ENCODE data around the gene EMC9. TPM values are rescaled to one million over a fixed set of nuclear protein-coding genes. Genes with fewer than 3 reads are reported as not detected.

Gene EMC9
- polyA plus RNA-seq, 1 of the 3 experiments (the other 2 are of a cell fraction): 19.3 TPM

- CTCF ChIA-PET: interaction anchor here (1.2 to 1.8 kb wide), 3 partner anchors 9 to 68 kb away, joined by 4 to 5 read pairs (median 5); partner anchors contain the start of gene PSME1
- Histone ChIP-seq H3F3A (replicated peaks; ENCODE audit: insufficient read depth) (peaks cover 6% of the 10 kb centered on the region), H3K4me1 (ENCODE audit: control insufficient read depth in 1 of 2, insufficient read depth in 2 of 2, low read depth in 1 of 2, low read length in 1 of 2) (peaks cover 0 to 8% of the 10 kb centered on the region in 2 experiments; a peak in 1 of 4 replicates), H2AFZ (ENCODE audit: low read depth) (no peak overlapping the region), H3K79me2 (ENCODE audit: insufficient read depth) (no peaks in the 10 kb centered on the region), H3K4me3 (ENCODE audit: low read depth in 2 of 2, low read length in 1 of 2) (no peak overlapping the region), H3K36me3 (replicated peaks in 1 of 2; ENCODE audit: control insufficient read depth in 1 of 2, insufficient read depth in 2 of 2, low read length in 1 of 2) (peaks cover 0 to 3% of the 10 kb centered on the region in 2 experiments), H3K9me2 (no peaks in the 10 kb centered on the region), H4K20me1 (ENCODE audit: insufficient read depth) (no peaks in the 10 kb centered on the region), H3K27ac (ENCODE audit: low read depth in 2 of 2, low read length in 1 of 2) (no peak overlapping the region), H3K4me2 (no peak overlapping the region), H3K27me3 (ENCODE audit: insufficient read depth) (no peaks in the 10 kb centered on the region), H3K9ac (no peak overlapping the region), H3K9me3 (no peaks in the 10 kb centered on the region)
- DNase-seq: no peak
- POLR2A ChIA-PET: interaction anchor here (2.6 kb wide), 1 partner anchor 9 kb away, joined by 12 read pairs; the partner anchor contains the start of gene PSME1
- TF ChIP-seq YY1 (IDR thresholded peaks at IDR 0.05; ENCODE audit: low read depth) (no peak), USF1 (IDR thresholded peaks at IDR 0.05; ENCODE audit: borderline replicate concordance, low read depth) (no peak), NFIC (IDR thresholded peaks at IDR 0.05; ENCODE audit: borderline replicate concordance) (no peak), MXI1 (IDR thresholded peaks at IDR 0.05; ENCODE audit: low read depth, low read length) (no peak), REST (IDR thresholded peaks at IDR 0.05; ENCODE audit: low read depth, low read length) (no peak), NRF1 (IDR thresholded peaks at IDR 0.05; ENCODE audit: low read depth, low read length) (no peak), ELF1 (IDR thresholded peaks at IDR 0.05) (no peak), EP300 (IDR thresholded peaks at IDR 0.05; ENCODE audit: borderline replicate concordance in 1 of 2, low read depth in 1 of 2, low read length in 1 of 2) (no peak), SMC3 (IDR thresholded peaks at IDR 0.05; ENCODE audit: low read depth, low read length) (no peak), CHD2 (IDR thresholded peaks at IDR 0.05; ENCODE audit: low read length, partially characterized antibody) (no peak), MAX (IDR thresholded peaks at IDR 0.05; ENCODE audit: low read depth) (no peak), GABPA (IDR thresholded peaks at IDR 0.05; ENCODE audit: low read depth) (no peak), SIN3A (IDR thresholded peaks at IDR 0.05; ENCODE audit: borderline replicate concordance, low read depth, low read length) (no peak), ZBTB33 (IDR thresholded peaks at IDR 0.05; ENCODE audit: borderline replicate concordance, low read depth) (no peak), EZH2phosphoT487 (IDR thresholded peaks at IDR 0.05; ENCODE audit: borderline replicate concordance, low read depth) (no peak), MEF2A (IDR thresholded peaks at IDR 0.05; ENCODE audit: borderline replicate concordance, low read depth) (no peak)
Measured at GRCh38 chr14:24126939-24127338, 14.5 kb downstream of the EMC9 start.
